Upper lobe of left lung (tissue), 4 donors: ENCODE measurements around the gene AP1AR.

Source experiments
- EP300 ChIP-seq, 4 donors: sonication (generic); formaldehyde crosslinking; IDR thresholded peaks; one replicate each; pipeline ENCODE4 v1.5.1; 2017; ENCODE audit warnings: antibody characterized with exemption in 4 of 4, control low read depth in 2 of 4
- POLR2A ChIP-seq, 4 donors: fragments of 450-650 bp; IDR thresholded peaks; one replicate each; pipeline ENCODE4 v1.5.1; 2016 to 2017; ENCODE audit warnings: antibody characterized with exemption in 4 of 4, mild to moderate bottlenecking in 2 of 4
- TF ChIP-seq, protein P1 (sequence below), 6 experiments: fragments of 450-650 bp in 4 of 6; fragments of 200-600 bp in 2 of 6; sonication (generic) in 2 of 6; IDR thresholded peaks; one replicate each; pipeline ENCODE4 v1.5.1; 2016 to 2019; ENCODE audit warnings: antibody characterized with exemption in 6 of 6

- TF ChIP-seq, protein P1, sequence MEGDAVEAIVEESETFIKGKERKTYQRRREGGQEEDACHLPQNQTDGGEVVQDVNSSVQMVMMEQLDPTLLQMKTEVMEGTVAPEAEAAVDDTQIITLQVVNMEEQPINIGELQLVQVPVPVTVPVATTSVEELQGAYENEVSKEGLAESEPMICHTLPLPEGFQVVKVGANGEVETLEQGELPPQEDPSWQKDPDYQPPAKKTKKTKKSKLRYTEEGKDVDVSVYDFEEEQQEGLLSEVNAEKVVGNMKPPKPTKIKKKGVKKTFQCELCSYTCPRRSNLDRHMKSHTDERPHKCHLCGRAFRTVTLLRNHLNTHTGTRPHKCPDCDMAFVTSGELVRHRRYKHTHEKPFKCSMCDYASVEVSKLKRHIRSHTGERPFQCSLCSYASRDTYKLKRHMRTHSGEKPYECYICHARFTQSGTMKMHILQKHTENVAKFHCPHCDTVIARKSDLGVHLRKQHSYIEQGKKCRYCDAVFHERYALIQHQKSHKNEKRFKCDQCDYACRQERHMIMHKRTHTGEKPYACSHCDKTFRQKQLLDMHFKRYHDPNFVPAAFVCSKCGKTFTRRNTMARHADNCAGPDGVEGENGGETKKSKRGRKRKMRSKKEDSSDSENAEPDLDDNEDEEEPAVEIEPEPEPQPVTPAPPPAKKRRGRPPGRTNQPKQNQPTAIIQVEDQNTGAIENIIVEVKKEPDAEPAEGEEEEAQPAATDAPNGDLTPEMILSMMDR (IDR thresholded peaks at IDR 0.05): no peak
- TF ChIP-seq POLR2A (IDR thresholded peaks at IDR 0.05) (no peak), EP300 (IDR thresholded peaks at IDR 0.05) (no peak)
Measured at GRCh38 chr4:112274959-112275358, 43.4 kb downstream of the AP1AR start.
